PC-9 (cell line): ENCODE data around the gene RCBTB2. TPM values are rescaled to one million over a fixed set of nuclear protein-coding genes. Genes with fewer than 3 reads are reported as not detected.

Source experiments
- BruUV-seq: library from RNA; stranded (reverse); fragments of 400-500 nt; replicated peaks from 2 replicates; lab custom pipeline; 2021; lab: Mats Ljungman, UMichigan
- CTCF ChIA-PET: fragments of 300-600 bp; sonication (Branson Sonifier 250); formaldehyde crosslinking; loops from one replicate; lab custom pipeline; 2022; ENCODE audit warnings: antibody characterized with exemption; lab: Charles Lee
- POLR2A ChIA-PET: fragments of 300-600 bp; sonication (Branson Sonifier 250); formaldehyde crosslinking; loops from one replicate; lab custom pipeline; 2022; ENCODE audit warnings: antibody characterized with exemption; ENCODE audit not compliant: unreplicated experiment; lab: Charles Lee
- DNase-seq, 2 experiments: peaks; one replicate each; pipeline versions ENCODE4 v3.0.0 to v3.0.0-alpha.2; 2015 to 2022; ENCODE audit warnings: mixed read lengths in 1 of 2
- H2AFZ ChIP-seq: fragments of 200-600 bp; sonication (generic); 2 replicates; pipeline ENCODE4 v1.8.1; 2017; ENCODE audit warnings: antibody characterized with exemption
- H3F3A ChIP-seq: fragments of 200-600 bp; sonication (generic); 2 replicates; pipeline ENCODE4 v1.8.1; 2017; ENCODE audit warnings: antibody characterized with exemption, mild to moderate bottlenecking, low read depth; ENCODE audit not compliant: insufficient read depth
- H3K27ac ChIP-seq: fragments of 200-600 bp; sonication (generic); 2 replicates; pipeline ENCODE4 v1.6.1; 2016; ENCODE audit warnings: mixed run types
- H3K27me3 ChIP-seq: fragments of 200-600 bp; sonication (generic); 2 replicates; pipeline ENCODE4 v1.6.1; 2016; ENCODE audit warnings: low read depth, mixed run types; ENCODE audit not compliant: insufficient read depth
- H3K36me3 ChIP-seq: fragments of 200-600 bp; sonication (generic); 2 replicates; pipeline ENCODE4 v1.6.1; 2016; ENCODE audit warnings: low read depth, mixed run types
- H3K4me1 ChIP-seq: fragments of 200-600 bp; sonication (generic); replicated peaks from 2 replicates; pipeline ENCODE4 v1.6.1; 2016; ENCODE audit warnings: mixed run types; ENCODE audit not compliant: insufficient read depth
- H3K4me2 ChIP-seq: fragments of 200-600 bp; sonication (generic); 2 replicates; pipeline ENCODE4 v1.6.1; 2017; ENCODE audit warnings: mixed run types
- H3K4me3 ChIP-seq: fragments of 200-600 bp; sonication (generic); 2 replicates; pipeline ENCODE4 v1.6.1; 2016; ENCODE audit warnings: mixed run types
- H3K79me2 ChIP-seq: fragments of 200-600 bp; sonication (generic); 2 replicates; pipeline ENCODE4 v1.6.1; 2017; ENCODE audit warnings: low read depth, mixed run types
- H3K9me2 ChIP-seq: fragments of 200-600 bp; sonication (generic); 2 replicates; pipeline ENCODE4 v1.8.1; 2017; ENCODE audit warnings: mild to moderate bottlenecking; ENCODE audit not compliant: insufficient read depth
- H3K9me3 ChIP-seq: fragments of 200-600 bp; sonication (generic); 2 replicates; pipeline ENCODE4 v1.8.1; 2016; ENCODE audit warnings: low read depth; ENCODE audit not compliant: insufficient read depth
- H4K20me1 ChIP-seq: fragments of 200-600 bp; sonication (generic); 2 replicates; pipeline ENCODE4 v1.8.1; 2017; ENCODE audit not compliant: insufficient read depth
- EZH2 ChIP-seq: fragments of 200-600 bp; sonication (generic); IDR thresholded peaks from 2 replicates; pipeline ENCODE4 v1.8.0; 2017; ENCODE audit warnings: antibody characterized with exemption, low read depth
- intact Hi-C: fragments of 100-400 bp; cut with micrococcal nuclease; formaldehyde crosslinking; loops from one replicate; pipeline ENCODE4 v1.10.0; 2022; ENCODE audit not compliant: unreplicated experiment
- total RNA-seq: library from RNA; stranded (reverse); gene quantifications from 2 replicates; pipeline ENCODE4 v1.2.3, GENCODE V29; 2021
- TF ChIP-seq, protein P1 (sequence below): fragments of 200-600 bp; sonication (generic); conservative IDR thresholded peaks from 2 replicates; pipeline ENCODE4 v1.6.1; 2017; ENCODE audit warnings: mixed run types, antibody characterized with exemption, mild to moderate bottlenecking, moderate library complexity

The RCBTB2 gene
- total RNA-seq, 1 experiment from 2014 or later, result 2.6 TPM

DNA sequence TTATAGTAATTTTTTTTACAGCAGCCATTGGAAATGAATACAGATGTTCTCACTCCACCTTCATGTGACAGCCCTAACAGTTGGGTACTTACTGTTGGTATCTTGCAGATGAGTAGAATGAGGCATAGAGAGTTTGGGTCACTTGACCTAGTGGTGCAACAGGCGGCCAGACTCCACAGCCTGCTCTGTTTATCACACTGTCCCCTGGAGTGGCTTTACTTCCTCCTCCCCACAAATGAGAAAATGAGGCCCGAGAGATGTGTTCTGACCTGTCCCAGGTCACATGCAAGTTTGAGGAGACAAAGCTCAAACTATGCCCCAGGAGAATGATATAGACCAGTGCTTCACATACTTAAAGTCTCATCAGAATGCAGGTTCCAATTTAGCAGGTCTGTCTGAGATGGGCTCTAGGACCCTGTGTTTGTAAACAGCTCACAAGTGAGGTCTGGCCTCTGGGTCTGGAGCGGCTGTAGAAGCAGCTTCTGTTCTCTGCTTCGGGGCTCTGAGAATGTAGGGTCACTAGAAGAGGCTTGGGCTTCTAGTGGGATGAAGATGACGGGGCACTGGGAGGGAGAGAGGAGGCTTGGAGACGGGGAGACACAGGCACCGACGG lies 37.4 kb upstream of the RCBTB2 start:
- Histone ChIP-seq H3K4me3 (no peak overlapping the region), H3F3A (no peaks in the 10 kb centered on the region), H4K20me1 (no peaks in the 10 kb centered on the region), H3K36me3 (no peaks in the 10 kb centered on the region), H3K9me2 (no peaks in the 10 kb centered on the region), H3K27me3 (no peaks in the 10 kb centered on the region), H3K27ac (no peak overlapping the region), H2AFZ (no peak overlapping the region), H3K79me2 (no peaks in the 10 kb centered on the region), H3K4me1 (no peaks in the 10 kb centered on the region), H3K9me3 (no peaks in the 10 kb centered on the region), H3K4me2 (no peak overlapping the region)
- CTCF ChIA-PET, result no interaction called here
- DNase-seq, result no peak
- BruUV-seq, result no TSS peak
- TF ChIP-seq EZH2, result no peak
- TF ChIP-seq, protein P1, sequence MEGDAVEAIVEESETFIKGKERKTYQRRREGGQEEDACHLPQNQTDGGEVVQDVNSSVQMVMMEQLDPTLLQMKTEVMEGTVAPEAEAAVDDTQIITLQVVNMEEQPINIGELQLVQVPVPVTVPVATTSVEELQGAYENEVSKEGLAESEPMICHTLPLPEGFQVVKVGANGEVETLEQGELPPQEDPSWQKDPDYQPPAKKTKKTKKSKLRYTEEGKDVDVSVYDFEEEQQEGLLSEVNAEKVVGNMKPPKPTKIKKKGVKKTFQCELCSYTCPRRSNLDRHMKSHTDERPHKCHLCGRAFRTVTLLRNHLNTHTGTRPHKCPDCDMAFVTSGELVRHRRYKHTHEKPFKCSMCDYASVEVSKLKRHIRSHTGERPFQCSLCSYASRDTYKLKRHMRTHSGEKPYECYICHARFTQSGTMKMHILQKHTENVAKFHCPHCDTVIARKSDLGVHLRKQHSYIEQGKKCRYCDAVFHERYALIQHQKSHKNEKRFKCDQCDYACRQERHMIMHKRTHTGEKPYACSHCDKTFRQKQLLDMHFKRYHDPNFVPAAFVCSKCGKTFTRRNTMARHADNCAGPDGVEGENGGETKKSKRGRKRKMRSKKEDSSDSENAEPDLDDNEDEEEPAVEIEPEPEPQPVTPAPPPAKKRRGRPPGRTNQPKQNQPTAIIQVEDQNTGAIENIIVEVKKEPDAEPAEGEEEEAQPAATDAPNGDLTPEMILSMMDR, result no peak
- POLR2A ChIA-PET, result no interaction called here
- intact Hi-C loops, result no loop called here

DNA sequence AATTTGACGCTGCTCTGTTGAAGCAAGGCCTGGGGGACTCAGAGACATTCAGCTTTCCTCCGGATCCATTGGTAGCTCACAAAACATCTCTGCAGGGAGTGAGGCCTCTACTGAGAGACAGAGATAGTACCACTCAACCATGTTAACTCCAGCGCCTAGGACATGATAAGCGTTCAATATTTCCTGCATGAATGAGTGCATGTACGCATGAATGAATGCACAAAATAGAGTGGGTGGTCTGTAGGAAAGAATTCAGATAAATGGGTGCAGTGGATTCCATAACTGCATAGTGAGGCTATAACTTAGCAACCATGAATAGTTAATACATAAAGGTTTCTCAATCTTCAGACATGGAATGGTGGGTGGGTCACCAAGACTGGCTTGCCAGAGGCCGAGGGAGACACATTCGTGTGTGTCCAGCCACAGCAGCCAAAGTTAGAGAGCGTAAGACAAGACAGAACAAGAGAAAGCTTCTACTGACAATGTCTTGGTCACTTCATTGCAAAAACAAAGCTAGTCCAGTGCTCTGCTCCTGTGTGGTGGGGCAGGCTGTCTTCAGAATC lies 36.3 kb upstream of the RCBTB2 start:
- ChIA-PET POLR2A (no interaction called here), CTCF (no interaction called here)
- Histone ChIP-seq H3F3A (no peaks in the 10 kb centered on the region), H4K20me1 (no peaks in the 10 kb centered on the region), H3K27ac (no peak overlapping the region), H3K27me3 (no peaks in the 10 kb centered on the region), H3K9me3 (no peaks in the 10 kb centered on the region), H3K9me2 (no peaks in the 10 kb centered on the region), H3K4me2 (no peak overlapping the region), H3K36me3 (no peaks in the 10 kb centered on the region), H3K4me1 (no peaks in the 10 kb centered on the region), H2AFZ (no peak overlapping the region), H3K79me2 (no peaks in the 10 kb centered on the region), H3K4me3 (no peak overlapping the region)
- DNase-seq, result no peak
- no TSS peak for BruUV-seq
- intact Hi-C loops, result no loop called here
- TF ChIP-seq EZH2, result no peak
- TF ChIP-seq, protein P1, result no peak

DNA sequence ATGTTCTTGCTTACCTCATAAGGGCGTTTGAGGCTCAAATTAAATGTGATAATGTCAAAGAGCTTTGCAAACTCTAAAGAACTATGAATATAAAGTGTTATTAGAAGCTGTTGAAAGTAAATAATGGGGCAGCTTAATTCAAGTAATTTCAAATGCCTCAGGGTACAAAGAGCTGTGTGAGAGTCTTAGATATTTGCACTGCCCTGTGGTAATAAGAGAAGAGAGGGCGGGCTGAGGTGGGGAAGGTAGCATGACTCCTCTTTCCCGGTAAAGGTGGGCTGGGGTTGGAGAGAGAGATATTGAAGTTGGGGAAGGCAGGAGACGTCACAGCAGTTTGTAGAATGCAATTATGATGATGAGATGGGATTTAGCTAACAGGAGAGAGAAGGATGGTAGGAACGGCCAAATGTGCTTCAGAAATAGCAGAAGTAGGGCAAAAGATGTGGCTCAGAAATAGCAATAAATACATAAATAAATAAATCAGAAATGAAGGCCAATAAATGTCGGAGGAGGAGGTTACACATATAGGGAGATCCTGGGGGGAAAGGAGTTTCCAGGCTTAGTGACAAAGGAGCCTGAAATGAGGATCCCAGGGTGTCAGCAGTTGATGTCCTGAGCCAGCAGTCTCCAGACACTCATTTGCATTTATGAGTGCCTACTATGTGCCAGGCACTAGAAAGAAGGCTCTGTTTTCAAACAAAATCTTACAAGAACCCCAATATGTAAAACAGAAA lies 35.7 kb upstream of the RCBTB2 start:
- no peaks in the 10 kb centered on the region for H3K4me1 ChIP-seq
- CTCF ChIA-PET, result no interaction called here
- no peaks in the 10 kb centered on the region for H3K27me3 ChIP-seq
- H4K20me1 ChIP-seq, result no peaks in the 10 kb centered on the region
- no peak overlapping the region for H2AFZ ChIP-seq
- no peak overlapping the region for H3K4me3 ChIP-seq
- no peak overlapping the region for H3K4me2 ChIP-seq
- H3K27ac ChIP-seq, result no peak overlapping the region
- TF ChIP-seq, protein P1, result no peak
- no peak for TF ChIP-seq EZH2
- no peaks in the 10 kb centered on the region for H3K9me3 ChIP-seq
- H3K9me2 ChIP-seq, result no peaks in the 10 kb centered on the region
- H3K36me3 ChIP-seq, result no peaks in the 10 kb centered on the region
- DNase-seq, result no peak
- no peaks in the 10 kb centered on the region for H3F3A ChIP-seq
- no TSS peak for BruUV-seq
- POLR2A ChIA-PET, result no interaction called here
- H3K79me2 ChIP-seq, result no peaks in the 10 kb centered on the region
- intact Hi-C loops, result no loop called here
